ENCODE data around the gene MLN. TPM values are rescaled to one million over a fixed set of nuclear protein-coding genes. Genes with fewer than 3 reads are reported as not detected.
"Not testable (repeated sequence)": the region's sequence is repeated elsewhere in the genome, so short reads cannot be mapped to it uniquely, and the experiment has no call there.

The MLN gene
- total RNA-seq, 2 experiments from 2014 or later = not detected

- H3K27me3 Mint-ChIP-seq; DNase-seq; H3K36me3 Mint-ChIP-seq; H3K9me3 Mint-ChIP-seq; POLR2A ChIA-PET; intact Hi-C loops (cut with micrococcal nuclease); H3K27ac Mint-ChIP-seq; H3K4me3 Mint-ChIP-seq; H3K4me1 Mint-ChIP-seq (ENCODE audit: low read depth); CTCF ChIA-PET: not testable (repeated sequence)
These were observed 27.9 kb upstream of the MLN start for GRCh38 chr6:33831725-33832124.

DNA sequence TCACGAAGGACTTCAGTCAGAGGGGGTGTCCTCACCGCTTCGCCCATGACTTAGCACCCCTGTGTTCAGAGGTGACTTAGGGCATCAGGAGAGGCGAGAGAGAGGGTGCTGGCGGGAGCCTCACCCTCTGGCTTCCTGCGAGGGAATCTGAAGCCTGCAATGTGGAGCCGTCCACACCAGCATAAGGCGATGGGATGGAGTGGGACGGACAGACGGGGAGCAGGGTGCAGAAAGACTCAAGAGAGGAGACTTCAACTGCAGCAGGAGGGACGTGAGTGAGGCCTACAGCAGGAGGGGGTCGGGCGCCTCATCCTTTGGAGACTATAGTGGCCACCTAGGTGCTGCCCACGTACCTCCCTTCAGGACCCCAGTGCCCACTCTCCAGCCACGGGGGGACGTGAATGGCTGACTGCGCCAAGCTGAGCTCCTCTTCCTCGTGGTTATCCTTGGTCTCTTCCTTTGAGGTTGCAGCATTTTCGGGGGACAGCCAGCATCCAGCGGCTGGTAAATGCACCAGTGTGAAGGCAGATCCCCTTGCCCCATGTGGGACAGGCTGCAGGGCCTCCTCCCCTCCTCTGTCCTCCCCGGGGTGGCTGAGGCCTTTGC, 26.9 kb upstream of the MLN start:
- no peak overlapping the region for H3K4me3 Mint-ChIP-seq
- intact Hi-C loops (cut with micrococcal nuclease) = no loop called here
- ChIA-PET CTCF (no interaction called here), POLR2A (no interaction called here)
- no peaks in the 10 kb centered on the region for H3K9me3 Mint-ChIP-seq
- no peaks in the 10 kb centered on the region for H3K4me1 Mint-ChIP-seq (ENCODE audit: low read depth)
- peaks cover 3% of the 10 kb centered on the region for H3K27me3 Mint-ChIP-seq
- no peak overlapping the region for H3K27ac Mint-ChIP-seq
- no peaks in the 10 kb centered on the region for H3K36me3 Mint-ChIP-seq
- no peak for DNase-seq

DNA sequence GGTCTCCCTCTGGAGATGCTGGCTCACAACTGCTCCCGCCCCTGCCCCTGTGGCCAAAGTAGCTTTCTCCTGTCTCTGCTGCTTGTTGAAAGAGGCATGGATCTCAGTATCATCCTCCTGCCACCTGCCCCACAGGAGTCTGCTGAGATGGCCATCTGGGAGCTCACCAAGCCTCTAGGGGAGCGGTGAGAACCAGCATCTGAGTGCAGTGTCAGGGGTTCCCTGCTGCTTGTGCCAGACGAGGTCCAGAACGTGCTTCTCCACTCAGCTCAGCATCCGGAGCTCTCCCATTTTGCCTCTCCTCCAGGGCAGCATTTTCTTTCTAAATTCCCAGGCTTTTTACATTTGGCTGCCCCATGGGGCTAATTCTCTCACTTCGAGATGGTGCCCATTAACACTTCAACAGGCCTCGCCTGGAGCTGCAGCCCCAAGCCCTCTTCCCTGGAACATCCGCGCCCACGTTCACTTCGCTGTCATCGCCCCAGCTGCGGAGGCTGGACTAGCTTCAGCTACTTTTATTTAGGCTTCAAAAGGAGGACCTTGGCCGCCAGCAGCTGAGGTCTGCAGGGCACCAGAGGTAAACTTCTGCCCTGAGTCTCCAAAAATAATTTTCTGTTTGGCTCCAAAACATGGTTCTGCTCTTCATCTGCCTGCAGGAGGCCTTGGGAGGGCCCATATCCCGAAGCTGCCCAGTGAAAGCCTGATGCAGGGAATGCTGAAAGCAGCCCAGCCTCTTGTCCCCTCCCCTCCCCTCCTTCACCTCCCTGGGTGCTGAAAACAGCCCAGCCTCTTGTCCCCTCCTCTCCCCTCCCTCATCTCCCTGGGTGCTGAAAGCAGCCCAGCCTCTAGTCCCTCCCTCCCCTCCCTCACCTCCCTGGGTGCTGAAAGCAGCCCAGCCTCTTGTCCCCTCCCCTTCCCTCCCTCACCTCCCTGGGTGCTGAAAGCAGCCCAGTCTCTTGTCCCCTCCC, 25.2 kb upstream of the MLN start:
- intact Hi-C loops (cut with micrococcal nuclease) = no loop called here
- Mint-ChIP-seq H3K4me3 (no peak overlapping the region), H3K4me1 (ENCODE audit: low read depth) (no peaks in the 10 kb centered on the region), H3K27ac (no peak overlapping the region), H3K9me3 (no peaks in the 10 kb centered on the region), H3K36me3 (no peaks in the 10 kb centered on the region), H3K27me3 (peaks cover 2% of the 10 kb centered on the region)
- DNase-seq = no peak
- ChIA-PET POLR2A (no interaction called here), CTCF (no interaction called here)

DNA sequence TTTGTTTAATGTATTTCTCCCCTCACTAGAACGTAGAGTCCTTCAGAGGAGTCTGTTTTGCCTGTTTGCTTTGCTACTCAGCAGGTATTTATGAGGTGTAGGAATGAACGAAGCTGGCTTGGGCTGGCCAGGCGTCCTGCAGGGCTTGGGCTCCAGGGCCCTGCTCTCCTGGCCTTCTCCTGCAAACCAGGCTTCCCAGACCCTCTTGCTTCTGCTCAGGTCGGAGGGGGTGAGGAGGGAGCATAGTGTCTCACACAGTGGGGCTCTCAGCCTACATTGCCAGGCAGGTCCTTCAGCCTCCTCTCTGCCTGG, 24.6 kb upstream of the MLN start:
- ChIA-PET CTCF (no interaction called here), POLR2A (no interaction called here)
- DNase-seq = no peak
- H3K9me3 Mint-ChIP-seq = no peaks in the 10 kb centered on the region
- H3K4me3 Mint-ChIP-seq = no peak overlapping the region
- H3K36me3 Mint-ChIP-seq = no peaks in the 10 kb centered on the region
- no peak overlapping the region for H3K27ac Mint-ChIP-seq
- intact Hi-C loops (cut with micrococcal nuclease) = no loop called here
- no peaks in the 10 kb centered on the region for H3K4me1 Mint-ChIP-seq (ENCODE audit: low read depth)
- H3K27me3 Mint-ChIP-seq = peaks cover 2% of the 10 kb centered on the region

GRCh38 chr6:33827546-33828451, 24.0 kb upstream of the MLN start:
- no peak for DNase-seq
- no peak overlapping the region for H3K27ac Mint-ChIP-seq
- H3K4me1 Mint-ChIP-seq (ENCODE audit: low read depth) = no peaks in the 10 kb centered on the region
- CTCF ChIA-PET = interaction anchor here (1.0 kb wide), 1 partner anchor 227 kb away, joined by 3 read pairs; no protein-coding TSS in a partner anchor
- POLR2A ChIA-PET = no interaction called here
- H3K27me3 Mint-ChIP-seq = peaks cover 2% of the 10 kb centered on the region
- no peaks in the 10 kb centered on the region for H3K36me3 Mint-ChIP-seq
- H3K4me3 Mint-ChIP-seq = no peak overlapping the region
- H3K9me3 Mint-ChIP-seq = no peaks in the 10 kb centered on the region
- intact Hi-C loops (cut with micrococcal nuclease) = no loop called here

GRCh38 chr6:33826537-33826936, 22.7 kb upstream of the MLN start:
- Mint-ChIP-seq H3K4me3 (no peak overlapping the region), H3K9me3 (no peaks in the 10 kb centered on the region), H3K4me1 (ENCODE audit: low read depth) (no peaks in the 10 kb centered on the region), H3K27me3 (peaks cover 2% of the 10 kb centered on the region), H3K36me3 (no peaks in the 10 kb centered on the region), H3K27ac (no peak overlapping the region)
- DNase-seq = no peak
- CTCF ChIA-PET = interaction anchor here (1.0 kb wide), 1 partner anchor 229 kb away, joined by 3 read pairs; no protein-coding TSS in a partner anchor
- POLR2A ChIA-PET = no interaction called here
- intact Hi-C loops (cut with micrococcal nuclease) = no loop called here

GRCh38 chr6:33824461-33825154, 20.8 kb upstream of the MLN start:
- intact Hi-C loops (cut with micrococcal nuclease) = no loop called here
- H3K9me3 Mint-ChIP-seq = no peaks in the 10 kb centered on the region
- no peak overlapping the region for H3K27ac Mint-ChIP-seq
- H3K4me3 Mint-ChIP-seq = no peak overlapping the region
- ChIA-PET POLR2A (no interaction called here), CTCF (no interaction called here)
- no peaks in the 10 kb centered on the region for H3K36me3 Mint-ChIP-seq
- peaks cover 3% of the 10 kb centered on the region for H3K4me1 Mint-ChIP-seq (ENCODE audit: low read depth)
- DNase-seq = no peak
- no peaks in the 10 kb centered on the region for H3K27me3 Mint-ChIP-seq

DNA sequence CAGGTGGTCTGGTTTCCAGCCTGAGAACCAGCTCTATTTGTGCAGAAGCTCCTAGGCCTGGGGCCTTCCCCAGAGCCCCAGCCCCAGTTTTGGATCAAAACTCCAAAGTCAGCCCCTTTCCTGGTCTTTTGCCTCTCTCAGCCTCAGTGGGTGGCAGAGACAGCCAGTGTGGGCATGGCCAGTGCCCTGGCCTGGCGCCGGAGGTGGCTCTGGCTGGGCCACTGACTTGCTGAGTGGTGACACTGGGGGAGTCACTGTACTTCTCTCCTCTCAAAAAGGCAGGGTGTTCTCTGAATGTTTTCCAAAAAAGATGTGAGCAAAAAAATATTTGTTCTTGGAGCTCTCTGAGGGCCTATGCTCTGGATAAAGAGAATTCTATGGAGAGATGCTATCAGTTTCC, 20.0 kb upstream of the MLN start:
- intact Hi-C loops (cut with micrococcal nuclease) = no loop called here
- ChIA-PET CTCF (interaction anchor here (0.8 kb wide), 1 partner anchor 35 kb away, joined by 3 read pairs; the partner anchor contains the start of gene LEMD2), POLR2A (no interaction called here)
- DNase-seq = no peak
- Mint-ChIP-seq H3K9me3 (no peaks in the 10 kb centered on the region), H3K27ac (no peak overlapping the region), H3K4me1 (ENCODE audit: low read depth) (peaks cover 3% of the 10 kb centered on the region), H3K27me3 (no peaks in the 10 kb centered on the region), H3K36me3 (no peaks in the 10 kb centered on the region), H3K4me3 (no peak overlapping the region)

DNA sequence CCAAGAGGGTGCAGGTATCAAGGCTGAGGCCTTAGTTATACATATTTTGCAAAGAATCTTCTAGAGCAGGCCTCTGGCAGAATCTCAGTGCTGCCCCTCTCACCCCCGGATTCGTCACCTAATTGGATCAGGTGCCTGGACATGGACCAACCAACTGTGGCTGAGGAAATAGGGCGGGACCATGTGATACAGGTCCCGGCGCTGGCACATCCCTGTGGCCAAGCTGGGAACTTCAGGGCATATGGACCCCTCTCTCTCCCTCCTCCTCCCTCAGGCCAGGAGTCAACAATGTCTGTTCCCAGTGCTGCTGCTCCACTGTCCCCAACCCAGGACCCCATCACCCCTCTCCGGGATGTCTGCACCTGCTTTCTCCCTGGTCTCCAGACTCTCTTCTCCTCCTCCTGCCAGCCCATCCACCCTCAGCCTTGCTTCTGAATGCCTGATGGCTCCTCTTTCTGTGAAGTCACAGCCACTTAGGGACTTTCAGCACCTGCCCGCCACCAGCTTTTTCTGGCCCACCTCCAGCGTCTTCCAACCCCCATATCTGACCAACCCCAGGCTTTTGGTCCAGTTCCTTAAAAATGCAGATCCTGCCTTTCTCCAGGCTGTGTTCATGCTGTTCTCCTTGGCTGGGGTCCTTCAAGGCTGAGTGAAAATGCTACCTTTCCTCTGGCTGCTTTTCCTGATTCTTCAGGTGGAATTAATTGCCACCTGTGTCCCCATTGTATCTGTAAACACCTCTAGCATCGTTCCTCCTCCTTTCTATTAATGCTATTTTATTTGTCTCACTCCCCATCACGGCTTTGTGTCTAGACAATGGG, 19.0 kb upstream of the MLN start:
- Mint-ChIP-seq H3K9me3 (no peaks in the 10 kb centered on the region), H3K27me3 (no peaks in the 10 kb centered on the region), H3K4me1 (ENCODE audit: low read depth) (peaks cover 3% of the 10 kb centered on the region), H3K27ac (no peak overlapping the region), H3K4me3 (no peak overlapping the region), H3K36me3 (no peaks in the 10 kb centered on the region)
- ChIA-PET CTCF (interaction anchor here (0.8 kb wide), 1 partner anchor 34 kb away, joined by 3 read pairs; the partner anchor contains the start of gene LEMD2), POLR2A (no interaction called here)
- DNase-seq = no peak
- intact Hi-C loops (cut with micrococcal nuclease) = no loop called here

DNA sequence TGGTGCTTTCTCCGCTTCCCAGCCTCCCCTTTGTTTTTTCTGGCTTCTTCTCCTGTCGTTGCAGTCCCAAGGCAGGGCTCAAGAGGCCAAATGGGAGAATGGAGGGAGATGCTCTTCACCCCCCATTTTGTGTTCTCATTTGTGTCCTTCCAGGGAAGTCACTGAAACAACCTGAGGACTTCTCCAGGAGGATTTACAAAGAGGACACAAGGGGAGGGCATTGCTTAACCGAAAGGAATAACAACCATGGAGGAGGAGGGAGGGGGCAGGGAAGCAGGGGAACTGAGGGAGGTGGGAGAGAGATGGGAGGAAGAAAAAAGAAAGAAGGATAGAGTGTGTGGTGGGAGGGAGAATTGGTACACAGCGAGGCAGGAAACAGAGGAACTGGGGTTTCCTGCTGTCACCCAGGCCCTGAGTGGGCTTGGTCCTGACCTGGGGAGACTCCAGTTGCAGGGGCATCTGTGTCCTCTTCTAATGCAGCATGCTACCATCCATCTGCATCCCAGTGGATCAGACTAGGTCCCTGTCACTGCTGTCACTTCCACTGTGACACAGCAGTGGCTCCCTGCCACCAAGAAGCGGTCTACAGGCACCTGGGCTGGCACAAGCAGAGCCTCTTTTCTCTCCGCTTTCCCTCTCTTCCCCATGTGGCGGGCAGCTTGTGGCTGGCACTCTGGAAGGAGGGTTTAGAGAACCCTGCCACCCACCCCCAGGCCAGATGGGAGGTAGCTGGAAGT, 17.1 kb upstream of the MLN start:
- CTCF ChIA-PET = no interaction called here
- Mint-ChIP-seq H3K27ac (no peak overlapping the region), H3K4me3 (no peak overlapping the region), H3K9me3 (no peaks in the 10 kb centered on the region), H3K4me1 (ENCODE audit: low read depth) (peaks cover 3% of the 10 kb centered on the region), H3K27me3 (no peaks in the 10 kb centered on the region), H3K36me3 (no peaks in the 10 kb centered on the region)
- intact Hi-C loops (cut with micrococcal nuclease) = no loop called here
- POLR2A ChIA-PET = no interaction called here
- DNase-seq = no peak

DNA sequence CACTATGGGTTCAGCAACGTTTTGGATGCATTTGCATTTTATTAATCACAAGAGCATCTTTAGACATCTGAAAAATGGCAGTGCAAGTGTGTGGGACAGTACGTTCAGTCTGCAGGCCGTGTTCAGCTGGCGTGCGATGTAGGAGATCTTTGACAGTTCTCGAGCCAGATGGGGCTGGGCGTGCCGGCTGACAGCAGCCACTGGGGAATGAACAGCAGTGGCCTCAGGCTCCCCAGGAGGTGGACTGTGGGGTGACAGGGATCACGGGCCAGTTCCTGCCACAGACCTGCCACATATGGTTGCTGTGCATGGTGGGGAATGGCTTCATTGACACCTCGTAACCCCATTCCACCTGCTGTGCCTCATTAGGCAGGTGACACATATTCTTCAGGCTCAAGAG, 16.4 kb upstream of the MLN start:
- POLR2A ChIA-PET = no interaction called here
- peaks cover 3% of the 10 kb centered on the region for H3K27me3 Mint-ChIP-seq
- H3K9me3 Mint-ChIP-seq = no peaks in the 10 kb centered on the region
- H3K4me3 Mint-ChIP-seq = no peak overlapping the region
- H3K4me1 Mint-ChIP-seq (ENCODE audit: low read depth) = peaks cover 3% of the 10 kb centered on the region
- no peak overlapping the region for H3K27ac Mint-ChIP-seq
- no peaks in the 10 kb centered on the region for H3K36me3 Mint-ChIP-seq
- DNase-seq = no peak
- CTCF ChIA-PET = interaction anchor here (0.5 to 1.0 kb wide), 2 partner anchors 49 to 217 kb away, joined by 3 read pairs; no protein-coding TSS in a partner anchor
- intact Hi-C loops (cut with micrococcal nuclease) = no loop called here
